SK-N-SH treated with all-trans-retinoic acid at 6 μM for 48 hours (cell line): ENCODE measurements around the gene NEGR1.

ENCODE experiments used
- ESRRG ChIP-seq: fragments of 250-450 bp; sonication (Bioruptor Pico); IDR thresholded peaks from 2 replicates; pipeline ENCODE4 v1.6.1; 2021; ENCODE audit warnings: mild to moderate bottlenecking
- OSR1 ChIP-seq: fragments of 250-450 bp; sonication (Bioruptor Pico); IDR thresholded peaks from 2 replicates; pipeline ENCODE4 v1.8.0; 2022; ENCODE audit warnings: moderate library complexity, mild to moderate bottlenecking, inconsistent platforms
- RARB ChIP-seq: fragments of 250-450 bp; sonication (Bioruptor Pico); IDR thresholded peaks from 2 replicates; pipeline ENCODE4 v1.8.0; 2021; ENCODE audit warnings: mild to moderate bottlenecking, moderate library complexity
- SNAI2 ChIP-seq: fragments of 250-450 bp; sonication (Bioruptor Pico); IDR thresholded peaks from 2 replicates; pipeline ENCODE4 v1.5.0; 2020; ENCODE audit warnings: mild to moderate bottlenecking, moderate library complexity
- ZC3H10 ChIP-seq: fragments of 250-450 bp; sonication (Bioruptor Pico); IDR thresholded peaks from 2 replicates; pipeline ENCODE4 v1.5.1; 2021; ENCODE audit warnings: mild to moderate bottlenecking, moderate library complexity
- ZFP30 ChIP-seq: fragments of 450-650 bp; formaldehyde crosslinking; IDR thresholded peaks from 2 replicates; pipeline ENCODE4 v1.5.0; 2022; ENCODE audit warnings: mild to moderate bottlenecking, moderate library complexity
- ZNF70 ChIP-seq: fragments of 450-650 bp; formaldehyde crosslinking; IDR thresholded peaks from 2 replicates; pipeline ENCODE4 v1.5.0; 2020; ENCODE audit warnings: mild to moderate bottlenecking, moderate library complexity
- ZNF8 ChIP-seq: fragments of 450-650 bp; formaldehyde crosslinking; IDR thresholded peaks from 2 replicates; pipeline ENCODE4 v1.5.0; 2020; ENCODE audit warnings: mild to moderate bottlenecking, moderate library complexity
- TF ChIP-seq, protein P1 (sequence below): fragments of 250-450 bp; sonication (Bioruptor Pico); IDR thresholded peaks from 2 replicates; pipeline ENCODE4 v1.8.0; 2020; ENCODE audit warnings: mild to moderate bottlenecking, moderate library complexity, borderline replicate concordance
- TF ChIP-seq, protein P2 (sequence below): fragments of 250-450 bp; sonication (Bioruptor Pico); IDR thresholded peaks from 2 replicates; pipeline ENCODE4 v1.5.0; 2020; ENCODE audit warnings: mild to moderate bottlenecking, moderate library complexity

DNA sequence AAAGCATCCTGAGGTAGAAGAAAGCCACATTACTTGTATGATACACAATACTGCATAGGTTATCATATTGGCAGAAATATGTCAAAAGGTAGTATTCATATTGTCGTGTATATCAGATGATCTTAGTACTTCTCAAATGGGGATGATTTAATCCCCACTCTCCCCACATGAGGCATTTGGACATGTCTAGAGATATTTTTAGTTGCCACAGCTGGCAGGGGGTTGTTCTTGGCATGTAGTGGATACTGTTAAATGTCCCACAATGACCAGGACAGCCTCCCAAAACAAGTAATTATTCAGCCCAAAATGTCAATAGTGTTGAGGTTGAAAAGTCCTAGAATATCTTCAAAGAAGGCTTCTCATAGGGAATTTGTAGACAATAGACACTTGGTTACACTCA is 162.8 kb downstream of the NEGR1 start:
- TF ChIP-seq, protein P1, sequence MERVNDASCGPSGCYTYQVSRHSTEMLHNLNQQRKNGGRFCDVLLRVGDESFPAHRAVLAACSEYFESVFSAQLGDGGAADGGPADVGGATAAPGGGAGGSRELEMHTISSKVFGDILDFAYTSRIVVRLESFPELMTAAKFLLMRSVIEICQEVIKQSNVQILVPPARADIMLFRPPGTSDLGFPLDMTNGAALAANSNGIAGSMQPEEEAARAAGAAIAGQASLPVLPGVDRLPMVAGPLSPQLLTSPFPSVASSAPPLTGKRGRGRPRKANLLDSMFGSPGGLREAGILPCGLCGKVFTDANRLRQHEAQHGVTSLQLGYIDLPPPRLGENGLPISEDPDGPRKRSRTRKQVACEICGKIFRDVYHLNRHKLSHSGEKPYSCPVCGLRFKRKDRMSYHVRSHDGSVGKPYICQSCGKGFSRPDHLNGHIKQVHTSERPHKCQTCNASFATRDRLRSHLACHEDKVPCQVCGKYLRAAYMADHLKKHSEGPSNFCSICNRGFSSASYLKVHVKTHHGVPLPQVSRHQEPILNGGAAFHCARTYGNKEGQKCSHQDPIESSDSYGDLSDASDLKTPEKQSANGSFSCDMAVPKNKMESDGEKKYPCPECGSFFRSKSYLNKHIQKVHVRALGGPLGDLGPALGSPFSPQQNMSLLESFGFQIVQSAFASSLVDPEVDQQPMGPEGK = no peak
- TF ChIP-seq ESRRG (no peak), SNAI2 (no peak), ZNF70 (CRISPR knock-in tag) (no peak), RARB (CRISPR knock-in tag) (no peak), ZFP30 (CRISPR knock-in tag) (no peak), ZNF8 (CRISPR knock-in tag) (no peak), ZC3H10 (CRISPR knock-in tag) (no peak), OSR1 (CRISPR knock-in tag) (no peak)
- TF ChIP-seq, protein P2, sequence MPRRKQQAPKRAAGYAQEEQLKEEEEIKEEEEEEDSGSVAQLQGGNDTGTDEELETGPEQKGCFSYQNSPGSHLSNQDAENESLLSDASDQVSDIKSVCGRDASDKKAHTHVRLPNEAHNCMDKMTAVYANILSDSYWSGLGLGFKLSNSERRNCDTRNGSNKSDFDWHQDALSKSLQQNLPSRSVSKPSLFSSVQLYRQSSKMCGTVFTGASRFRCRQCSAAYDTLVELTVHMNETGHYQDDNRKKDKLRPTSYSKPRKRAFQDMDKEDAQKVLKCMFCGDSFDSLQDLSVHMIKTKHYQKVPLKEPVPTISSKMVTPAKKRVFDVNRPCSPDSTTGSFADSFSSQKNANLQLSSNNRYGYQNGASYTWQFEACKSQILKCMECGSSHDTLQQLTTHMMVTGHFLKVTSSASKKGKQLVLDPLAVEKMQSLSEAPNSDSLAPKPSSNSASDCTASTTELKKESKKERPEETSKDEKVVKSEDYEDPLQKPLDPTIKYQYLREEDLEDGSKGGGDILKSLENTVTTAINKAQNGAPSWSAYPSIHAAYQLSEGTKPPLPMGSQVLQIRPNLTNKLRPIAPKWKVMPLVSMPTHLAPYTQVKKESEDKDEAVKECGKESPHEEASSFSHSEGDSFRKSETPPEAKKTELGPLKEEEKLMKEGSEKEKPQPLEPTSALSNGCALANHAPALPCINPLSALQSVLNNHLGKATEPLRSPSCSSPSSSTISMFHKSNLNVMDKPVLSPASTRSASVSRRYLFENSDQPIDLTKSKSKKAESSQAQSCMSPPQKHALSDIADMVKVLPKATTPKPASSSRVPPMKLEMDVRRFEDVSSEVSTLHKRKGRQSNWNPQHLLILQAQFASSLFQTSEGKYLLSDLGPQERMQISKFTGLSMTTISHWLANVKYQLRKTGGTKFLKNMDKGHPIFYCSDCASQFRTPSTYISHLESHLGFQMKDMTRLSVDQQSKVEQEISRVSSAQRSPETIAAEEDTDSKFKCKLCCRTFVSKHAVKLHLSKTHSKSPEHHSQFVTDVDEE (CRISPR knock-in tag) = no peak
